ENCODE measurements around the gene GCM1.

GRCh38 chr6:53089948-53090347 lies 58.7 kb downstream of the GCM1 start:
- no peak for TF ChIP-seq MYC (IDR thresholded peaks at IDR 0.05; ENCODE audit: low read depth, low read length)
- TF ChIP-seq POLR2A (IDR thresholded peaks at IDR 0.05; ENCODE audit: extremely low read depth, insufficient read length): no peak

All from NB4 (cell line).